AG04449 (cell line): Measurements from ENCODE around the gene RABL3.

Experiments
- CTCF ChIA-PET: fragments of 350-600 bp; formaldehyde crosslinking; extraction: SDS; loops from one replicate; lab custom pipeline; 2021; ENCODE audit warnings: antibody characterized with exemption; lab: Yijun Ruan, JAX
- POLR2A ChIA-PET: fragments of 400-600, 350-600 bp; formaldehyde crosslinking; extraction: SDS; loops from one replicate; lab custom pipeline; 2020; ENCODE audit warnings: antibody characterized with exemption, inconsistent platforms; lab: Yijun Ruan, JAX
- DNase-seq: peaks from one replicate; pipeline ENCODE4 v3.0.0-alpha.2; 2010; ENCODE audit warnings: low read depth, low spot score
- H3K4me3 ChIP-seq: 2 replicates; pipeline ENCODE4 v1.5.1; 2011; ENCODE audit warnings: low read depth, mild to moderate bottlenecking, control low read depth, low read length
- CTCF ChIP-seq: IDR thresholded peaks from one replicate; pipeline ENCODE4 v1.5.1; 2011; ENCODE audit warnings: mild to moderate bottlenecking, moderate library complexity, low read length, control low read depth, inconsistent platforms; ENCODE audit not compliant: insufficient read depth; ENCODE audit errors: missing control alignments

RABL3 gene

GRCh38 chr3:120775411-120775810, 33.1 kb upstream of the RABL3 start:
- TF ChIP-seq CTCF, result no peak
- CTCF ChIA-PET, result interaction anchor here (1.1 to 6.4 kb wide), 3 partner anchors 8 to 19 kb away, joined by 3 to 48 read pairs (median 3); no protein-coding TSS in a partner anchor
- DNase-seq, result no peak
- POLR2A ChIA-PET, result no interaction called here
- no peak overlapping the region for H3K4me3 ChIP-seq

- ChIA-PET CTCF (interaction anchor here (1.2 to 6.4 kb wide), 2 partner anchors 8 to 20 kb away, joined by 3 to 48 read pairs; no protein-coding TSS in a partner anchor), POLR2A (no interaction called here)
- TF ChIP-seq CTCF, result no peak
- DNase-seq, result no peak
- H3K4me3 ChIP-seq, result no peak overlapping the region
Measured at GRCh38 chr3:120773932-120774331, 31.6 kb upstream of the RABL3 start.

DNA sequence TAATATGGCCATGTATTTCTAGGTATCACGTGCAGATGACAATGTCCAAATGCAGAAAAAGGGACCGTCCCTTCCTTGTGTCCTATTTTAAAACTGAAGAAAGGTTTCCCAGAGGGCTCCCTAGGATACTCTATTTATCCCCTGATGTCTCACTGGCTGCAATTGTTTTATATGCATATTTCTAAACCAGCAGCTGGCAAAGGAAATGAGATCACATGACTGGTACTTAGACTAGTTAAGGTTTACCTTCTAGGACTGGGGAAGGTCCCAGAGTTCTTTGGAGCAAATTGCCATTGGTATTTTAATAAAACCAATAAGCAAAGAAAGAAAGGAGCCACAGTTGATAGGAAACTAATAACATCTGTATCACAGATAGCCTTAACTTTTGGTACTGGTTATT, 29.8 kb upstream of the RABL3 start:
- no peak for TF ChIP-seq CTCF
- ChIA-PET CTCF (interaction anchor here (0.8 to 6.4 kb wide), 6 partner anchors 9 to 211 kb away, joined by 3 to 48 read pairs (median 4); partner anchors contain the start of gene GTF2E1), POLR2A (no interaction called here)
- DNase-seq, result no peak
- H3K4me3 ChIP-seq, result no peak overlapping the region

DNA sequence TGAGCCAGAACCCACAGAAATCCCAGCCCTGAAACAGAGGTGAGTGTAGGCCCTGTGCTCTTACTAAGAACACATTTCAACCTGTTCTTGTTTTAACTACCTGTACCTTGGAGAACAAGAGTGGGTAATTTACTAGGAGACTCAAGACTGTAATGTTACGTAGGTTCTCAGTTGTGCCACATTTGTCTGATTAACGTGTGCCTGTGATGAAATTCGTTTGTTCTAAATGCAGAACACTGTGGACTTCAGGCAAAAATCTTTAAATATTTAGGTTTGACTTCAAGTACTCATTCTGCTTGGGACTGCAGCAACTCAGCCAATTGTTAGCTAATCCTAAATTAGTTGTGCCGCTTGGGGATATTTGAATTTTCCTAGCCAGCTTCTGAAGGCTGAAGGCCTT, 28.6 kb upstream of the RABL3 start:
- H3K4me3 ChIP-seq, result no peak overlapping the region
- no peak for DNase-seq
- ChIA-PET POLR2A (interaction anchor here (0.6 kb wide), 1 partner anchor 23 kb away, joined by 3 read pairs; no protein-coding TSS in a partner anchor), CTCF (interaction anchor here (2.2 to 6.4 kb wide), 3 partner anchors 8 to 210 kb away, joined by 5 to 48 read pairs (median 6); no protein-coding TSS in a partner anchor)
- TF ChIP-seq CTCF, result no peak

DNA sequence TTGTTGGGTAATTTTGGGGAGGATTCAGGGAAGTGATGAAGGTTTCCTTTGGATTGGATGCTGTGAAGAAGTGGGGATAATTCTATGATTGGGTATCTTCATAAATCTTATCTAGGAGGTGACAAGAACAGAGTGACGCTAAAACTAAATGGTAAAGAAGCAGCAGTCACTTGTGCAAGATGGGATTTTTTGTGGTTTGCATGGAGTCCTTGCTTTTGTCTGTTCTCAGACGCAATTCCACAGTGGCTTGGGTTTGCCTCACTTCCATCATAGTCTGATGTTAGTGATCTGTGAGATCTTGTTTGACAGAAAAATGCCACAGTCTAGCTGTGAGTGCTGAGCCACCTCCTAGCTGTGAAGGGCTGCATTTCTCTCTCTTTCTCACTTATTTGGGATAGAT, 27.1 kb upstream of the RABL3 start:
- POLR2A ChIA-PET, result no interaction called here

More for the DNA sequence above, 27.1 kb upstream of the RABL3 start:
- DNase-seq, result no peak
- CTCF ChIA-PET, result interaction anchor here (1.2 to 1.8 kb wide), 3 partner anchors 11 to 26 kb away, joined by 3 to 6 read pairs (median 6); no protein-coding TSS in a partner anchor
- TF ChIP-seq CTCF, result no peak
- H3K4me3 ChIP-seq, result no peak overlapping the region
